Uterus (tissue), 2 donors: ENCODE data around the gene ATP10A.

ENCODE experiments used
- POLR2A ChIP-seq, 2 donors: fragments of 450-650 bp; IDR thresholded peaks; one replicate each; pipeline ENCODE4 v1.6.1; 2016; ENCODE audit warnings: antibody characterized with exemption in 2 of 2, mild to moderate bottlenecking in 1 of 2, moderate library complexity in 1 of 2
- TF ChIP-seq, protein P1 (sequence below), 4 experiments: fragments of 200-600 bp in 2 of 4; fragments of 450-650 bp in 2 of 4; sonication (generic) in 2 of 4; IDR thresholded peaks; one replicate each; pipeline ENCODE4 v1.5.1; 2016 to 2019; ENCODE audit warnings: antibody characterized with exemption in 4 of 4, mild to moderate bottlenecking in 2 of 4, moderate library complexity in 1 of 4

DNA sequence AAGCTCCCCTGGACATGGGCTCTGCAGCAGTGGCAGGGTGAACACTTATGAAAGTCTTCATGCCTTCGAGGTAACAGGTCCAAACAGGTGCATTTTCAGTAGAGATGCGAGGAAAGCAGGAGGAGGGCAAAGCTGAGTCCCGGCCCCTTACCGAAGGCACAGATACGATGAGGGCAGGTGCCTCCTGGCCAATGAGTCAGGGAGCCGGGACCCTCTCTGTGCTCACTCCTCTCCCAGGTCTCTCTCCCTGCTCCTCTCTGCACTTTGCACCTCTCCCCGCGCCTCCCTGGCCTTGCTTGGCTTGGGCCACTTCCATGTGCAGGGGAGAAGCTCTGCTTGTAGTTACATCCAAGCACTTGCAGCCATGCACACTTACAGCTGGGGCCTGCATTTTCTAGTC is 187.1 kb downstream of the ATP10A start:
- no peak for TF ChIP-seq POLR2A (IDR thresholded peaks at IDR 0.05)
- TF ChIP-seq, protein P1, sequence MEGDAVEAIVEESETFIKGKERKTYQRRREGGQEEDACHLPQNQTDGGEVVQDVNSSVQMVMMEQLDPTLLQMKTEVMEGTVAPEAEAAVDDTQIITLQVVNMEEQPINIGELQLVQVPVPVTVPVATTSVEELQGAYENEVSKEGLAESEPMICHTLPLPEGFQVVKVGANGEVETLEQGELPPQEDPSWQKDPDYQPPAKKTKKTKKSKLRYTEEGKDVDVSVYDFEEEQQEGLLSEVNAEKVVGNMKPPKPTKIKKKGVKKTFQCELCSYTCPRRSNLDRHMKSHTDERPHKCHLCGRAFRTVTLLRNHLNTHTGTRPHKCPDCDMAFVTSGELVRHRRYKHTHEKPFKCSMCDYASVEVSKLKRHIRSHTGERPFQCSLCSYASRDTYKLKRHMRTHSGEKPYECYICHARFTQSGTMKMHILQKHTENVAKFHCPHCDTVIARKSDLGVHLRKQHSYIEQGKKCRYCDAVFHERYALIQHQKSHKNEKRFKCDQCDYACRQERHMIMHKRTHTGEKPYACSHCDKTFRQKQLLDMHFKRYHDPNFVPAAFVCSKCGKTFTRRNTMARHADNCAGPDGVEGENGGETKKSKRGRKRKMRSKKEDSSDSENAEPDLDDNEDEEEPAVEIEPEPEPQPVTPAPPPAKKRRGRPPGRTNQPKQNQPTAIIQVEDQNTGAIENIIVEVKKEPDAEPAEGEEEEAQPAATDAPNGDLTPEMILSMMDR (IDR thresholded peaks at IDR 0.05) = no peak
